A673 (cell line): ENCODE measurements around the gene LRRC4C. TPM values are rescaled to one million over a fixed set of nuclear protein-coding genes. Genes with fewer than 3 reads are reported as not detected.

Experiments
- BruUV-seq: library from RNA; stranded (reverse); fragments of 400-500 nt; replicated peaks from 2 replicates; lab custom pipeline; 2021; lab: Mats Ljungman, UMichigan
- CTCF ChIA-PET: fragments of 300-600 bp; sonication (Branson Sonifier 250); formaldehyde crosslinking; loops from one replicate; lab custom pipeline; 2022; ENCODE audit warnings: antibody characterized with exemption; lab: Charles Lee
- POLR2A ChIA-PET: fragments of 300-600 bp; sonication (Branson Sonifier 250); formaldehyde crosslinking; loops from one replicate; lab custom pipeline; 2022; ENCODE audit warnings: antibody characterized with exemption; ENCODE audit not compliant: low non-redundant PET; lab: Charles Lee
- DNase-seq: peaks from one replicate; pipeline ENCODE4 v3.0.0-alpha.2; 2015; ENCODE audit warnings: low spot score
- H3K27ac ChIP-seq: fragments of 200-600 bp; sonication (generic); 2 replicates; pipeline ENCODE4 v1.5.1; 2016; ENCODE audit warnings: mixed run types, low read depth, mild to moderate bottlenecking, mixed read lengths, antibody characterized with exemption, low read length; ENCODE audit not compliant: poor library complexity, severe bottlenecking
- H3K27me3 ChIP-seq: fragments of 200-600 bp; sonication (generic); replicated peaks from 2 replicates; pipeline ENCODE4 v1.6.1; 2017; ENCODE audit warnings: mixed run types, low read depth, mild to moderate bottlenecking, mixed read lengths, antibody characterized with exemption, low read length; ENCODE audit not compliant: insufficient read depth, poor library complexity
- H3K36me3 ChIP-seq: fragments of 200-600 bp; sonication (generic); 2 replicates; pipeline ENCODE4 v1.6.1; 2016; ENCODE audit warnings: mixed run types, mild to moderate bottlenecking, mixed read lengths, antibody characterized with exemption, low read length; ENCODE audit not compliant: insufficient read depth, poor library complexity, severe bottlenecking
- H3K4me1 ChIP-seq: fragments of 200-600 bp; sonication (generic); 2 replicates; pipeline ENCODE4 v1.6.1; 2017; ENCODE audit warnings: mixed run types, mild to moderate bottlenecking, mixed read lengths, antibody characterized with exemption, low read length; ENCODE audit not compliant: insufficient read depth, poor library complexity, severe bottlenecking
- H3K4me3 ChIP-seq: fragments of 200-600 bp; sonication (generic); 2 replicates; pipeline ENCODE4 v1.5.1; 2016; ENCODE audit warnings: low read depth, mixed run types, mild to moderate bottlenecking, mixed read lengths, low read length; ENCODE audit not compliant: poor library complexity, severe bottlenecking
- H3K9me3 ChIP-seq: fragments of 200-600 bp; sonication (generic); 2 replicates; pipeline ENCODE4 v1.6.1; 2016; ENCODE audit warnings: mixed run types, low read depth, mild to moderate bottlenecking, mixed read lengths, antibody characterized with exemption, low read length; ENCODE audit not compliant: poor library complexity, severe bottlenecking
- EZH2 ChIP-seq: fragments of 200-600 bp; sonication (generic); IDR thresholded peaks from 2 replicates; pipeline ENCODE4 v1.6.1; 2017; ENCODE audit warnings: borderline replicate concordance, low read depth, mild to moderate bottlenecking, mixed read lengths, antibody characterized with exemption, low read length; ENCODE audit not compliant: poor library complexity, severe bottlenecking
- intact Hi-C: fragments of 100-400 bp; cut with micrococcal nuclease; formaldehyde crosslinking; loops from one replicate; pipeline ENCODE4 v1.10.0; 2022; ENCODE audit not compliant: unreplicated experiment
- total RNA-seq: library from RNA; stranded (reverse); gene quantifications from 2 replicates; pipeline ENCODE4 v1.2.3, GENCODE V29; 2021
- TF ChIP-seq, protein P1 (sequence below): fragments of 300-800, 200-600 bp; sonication (generic); conservative IDR thresholded peaks from 2 replicates; pipeline ENCODE4 v1.5.1; 2017; ENCODE audit warnings: low read depth, mild to moderate bottlenecking, antibody characterized with exemption, low read length, moderate library complexity, mixed read lengths

LRRC4C gene
- total RNA-seq, 1 experiment from 2014 or later, result 38.3 TPM

DNA sequence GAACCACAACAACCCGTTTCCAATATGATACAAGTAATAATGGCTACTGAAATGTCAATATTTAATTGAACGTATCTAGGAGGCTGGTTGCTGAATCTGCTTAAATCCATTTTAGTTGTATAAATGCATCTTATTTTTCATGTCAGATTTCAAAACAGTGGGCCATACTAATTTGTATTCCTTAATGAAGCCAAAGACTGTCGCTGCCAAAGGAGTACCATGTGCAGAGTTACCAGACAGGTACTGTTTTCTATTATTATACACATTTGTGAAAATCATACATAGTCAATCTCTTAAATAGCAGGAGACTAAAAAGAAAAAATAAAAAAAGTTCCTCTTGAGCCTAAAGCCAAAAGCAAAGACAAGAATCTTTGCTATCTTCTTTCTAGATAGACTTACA is 632.3 kb downstream of the LRRC4C start:
- BruUV-seq, result no TSS peak
- DNase-seq, result no peak
- intact Hi-C loops, result no loop called here
- CTCF ChIA-PET, result no interaction called here
- TF ChIP-seq, protein P1, sequence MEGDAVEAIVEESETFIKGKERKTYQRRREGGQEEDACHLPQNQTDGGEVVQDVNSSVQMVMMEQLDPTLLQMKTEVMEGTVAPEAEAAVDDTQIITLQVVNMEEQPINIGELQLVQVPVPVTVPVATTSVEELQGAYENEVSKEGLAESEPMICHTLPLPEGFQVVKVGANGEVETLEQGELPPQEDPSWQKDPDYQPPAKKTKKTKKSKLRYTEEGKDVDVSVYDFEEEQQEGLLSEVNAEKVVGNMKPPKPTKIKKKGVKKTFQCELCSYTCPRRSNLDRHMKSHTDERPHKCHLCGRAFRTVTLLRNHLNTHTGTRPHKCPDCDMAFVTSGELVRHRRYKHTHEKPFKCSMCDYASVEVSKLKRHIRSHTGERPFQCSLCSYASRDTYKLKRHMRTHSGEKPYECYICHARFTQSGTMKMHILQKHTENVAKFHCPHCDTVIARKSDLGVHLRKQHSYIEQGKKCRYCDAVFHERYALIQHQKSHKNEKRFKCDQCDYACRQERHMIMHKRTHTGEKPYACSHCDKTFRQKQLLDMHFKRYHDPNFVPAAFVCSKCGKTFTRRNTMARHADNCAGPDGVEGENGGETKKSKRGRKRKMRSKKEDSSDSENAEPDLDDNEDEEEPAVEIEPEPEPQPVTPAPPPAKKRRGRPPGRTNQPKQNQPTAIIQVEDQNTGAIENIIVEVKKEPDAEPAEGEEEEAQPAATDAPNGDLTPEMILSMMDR, result no peak
- no peak for TF ChIP-seq EZH2
- no peak overlapping the region for H3K4me3 ChIP-seq
- POLR2A ChIA-PET, result interaction anchor here (0.9 kb wide), 1 partner anchor 19 kb away, joined by 4 read pairs; no protein-coding TSS in a partner anchor
- H3K9me3 ChIP-seq, result no peaks in the 10 kb centered on the region
- H3K36me3 ChIP-seq, result no peaks in the 10 kb centered on the region
- H3K27ac ChIP-seq, result no peak overlapping the region
- H3K27me3 ChIP-seq, result no peaks in the 10 kb centered on the region
- H3K4me1 ChIP-seq, result no peaks in the 10 kb centered on the region

DNA sequence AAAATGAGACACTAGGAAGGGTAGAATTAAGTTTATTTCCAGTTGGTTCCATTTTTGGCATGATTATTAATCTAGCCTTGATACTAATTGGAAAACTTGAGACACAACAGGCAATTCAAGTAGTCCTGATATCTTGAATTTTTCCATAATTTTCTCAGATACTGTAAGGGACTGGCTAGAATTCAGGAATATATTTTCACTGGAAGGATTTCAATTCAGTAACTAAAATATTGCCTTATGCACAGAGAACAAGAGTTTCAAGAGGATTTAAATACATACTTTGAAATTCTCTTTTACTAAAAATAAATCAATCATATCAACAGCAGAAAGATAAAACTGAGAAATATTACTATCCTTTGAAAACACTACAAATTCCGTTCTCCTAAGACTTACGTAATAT is 632.9 kb downstream of the LRRC4C start:
- H3K4me3 ChIP-seq, result no peak overlapping the region
- no TSS peak for BruUV-seq
- H3K36me3 ChIP-seq, result no peaks in the 10 kb centered on the region
- TF ChIP-seq, protein P1, result no peak
- TF ChIP-seq EZH2, result no peak
- H3K27me3 ChIP-seq, result no peaks in the 10 kb centered on the region
- DNase-seq, result no peak
- H3K9me3 ChIP-seq, result no peaks in the 10 kb centered on the region
- POLR2A ChIA-PET, result no interaction called here
- CTCF ChIA-PET, result no interaction called here
- no peaks in the 10 kb centered on the region for H3K4me1 ChIP-seq
- H3K27ac ChIP-seq, result no peak overlapping the region
- intact Hi-C loops, result no loop called here

DNA sequence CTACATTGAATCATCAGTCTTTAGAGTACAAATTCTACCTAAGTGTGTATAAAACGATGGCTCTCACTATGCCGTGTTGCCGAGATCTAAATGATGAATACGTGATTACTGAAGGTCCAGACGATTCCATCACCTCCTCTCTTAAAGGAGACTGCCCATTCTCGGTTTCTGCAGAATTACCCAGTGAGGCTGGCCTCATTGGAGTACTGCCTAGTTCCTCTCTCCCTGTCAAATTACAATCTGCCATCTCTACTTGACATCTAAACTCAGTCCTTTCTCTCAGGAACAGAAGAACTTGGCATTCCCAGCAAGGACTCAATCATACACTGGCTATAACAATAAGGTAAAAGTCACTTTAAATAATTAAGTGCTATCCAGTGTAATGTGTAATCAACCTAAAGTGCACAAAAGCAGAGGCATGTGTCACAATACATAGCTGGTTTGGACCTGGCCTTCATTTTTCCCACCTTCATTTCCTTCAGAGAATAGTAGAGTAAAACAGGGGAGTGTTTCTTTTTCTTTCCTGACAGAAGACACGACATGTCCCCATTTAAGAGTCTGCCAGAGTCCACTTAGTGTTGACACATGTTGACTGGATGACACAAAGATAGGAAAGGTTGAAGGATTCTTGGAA is 634.1 kb downstream of the LRRC4C start:
- H3K9me3 ChIP-seq, result peaks cover 3% of the 10 kb centered on the region
- TF ChIP-seq EZH2, result no peak
- TF ChIP-seq, protein P1, result no peak
- no peak for DNase-seq
- no peak overlapping the region for H3K4me3 ChIP-seq
- CTCF ChIA-PET, result no interaction called here
- POLR2A ChIA-PET, result no interaction called here
- no peaks in the 10 kb centered on the region for H3K36me3 ChIP-seq
- H3K27me3 ChIP-seq, result no peaks in the 10 kb centered on the region
- intact Hi-C loops, result no loop called here
- H3K4me1 ChIP-seq, result no peaks in the 10 kb centered on the region
- no TSS peak for BruUV-seq
- H3K27ac ChIP-seq, result no peak overlapping the region
